ENCODE results near the gene RARB.

Gene RARB

DNA sequence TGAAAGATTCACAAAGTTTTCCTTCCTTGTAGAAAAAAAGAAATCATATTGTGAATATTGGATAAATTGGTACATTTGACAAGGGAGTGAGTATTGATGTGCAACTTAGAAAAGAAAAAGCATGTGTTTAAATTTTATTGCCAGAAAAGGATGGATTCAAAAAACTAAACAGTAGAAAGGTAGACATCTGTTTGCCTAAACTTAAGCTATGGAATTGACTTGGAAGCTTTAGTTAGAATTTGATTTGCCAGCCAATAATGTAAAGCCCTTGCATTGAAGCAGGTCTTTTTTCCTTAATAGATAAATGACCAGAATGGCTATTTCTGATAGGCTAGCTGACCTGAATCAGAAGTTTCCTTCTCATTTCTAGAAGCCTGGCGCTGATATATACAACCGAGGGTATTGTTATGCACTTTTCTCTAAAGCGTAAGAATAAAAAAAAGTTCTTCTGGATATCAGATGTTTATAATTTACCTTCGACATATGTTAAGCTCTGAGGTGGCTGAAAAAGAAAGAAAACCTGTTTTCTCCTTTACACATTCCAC lies 4.2 kb downstream of the RARB start:
- CTCF ChIA-PET = interaction anchor here (3.0 kb wide), 1 partner anchor 10 kb away, joined by 9 read pairs; no protein-coding TSS in a partner anchor
- TF ChIP-seq, protein P1, sequence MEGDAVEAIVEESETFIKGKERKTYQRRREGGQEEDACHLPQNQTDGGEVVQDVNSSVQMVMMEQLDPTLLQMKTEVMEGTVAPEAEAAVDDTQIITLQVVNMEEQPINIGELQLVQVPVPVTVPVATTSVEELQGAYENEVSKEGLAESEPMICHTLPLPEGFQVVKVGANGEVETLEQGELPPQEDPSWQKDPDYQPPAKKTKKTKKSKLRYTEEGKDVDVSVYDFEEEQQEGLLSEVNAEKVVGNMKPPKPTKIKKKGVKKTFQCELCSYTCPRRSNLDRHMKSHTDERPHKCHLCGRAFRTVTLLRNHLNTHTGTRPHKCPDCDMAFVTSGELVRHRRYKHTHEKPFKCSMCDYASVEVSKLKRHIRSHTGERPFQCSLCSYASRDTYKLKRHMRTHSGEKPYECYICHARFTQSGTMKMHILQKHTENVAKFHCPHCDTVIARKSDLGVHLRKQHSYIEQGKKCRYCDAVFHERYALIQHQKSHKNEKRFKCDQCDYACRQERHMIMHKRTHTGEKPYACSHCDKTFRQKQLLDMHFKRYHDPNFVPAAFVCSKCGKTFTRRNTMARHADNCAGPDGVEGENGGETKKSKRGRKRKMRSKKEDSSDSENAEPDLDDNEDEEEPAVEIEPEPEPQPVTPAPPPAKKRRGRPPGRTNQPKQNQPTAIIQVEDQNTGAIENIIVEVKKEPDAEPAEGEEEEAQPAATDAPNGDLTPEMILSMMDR (IDR thresholded peaks at IDR 0.05; ENCODE audit: control extremely low read depth, extremely low read depth, low read depth, missing control alignments) = no peak

DNA sequence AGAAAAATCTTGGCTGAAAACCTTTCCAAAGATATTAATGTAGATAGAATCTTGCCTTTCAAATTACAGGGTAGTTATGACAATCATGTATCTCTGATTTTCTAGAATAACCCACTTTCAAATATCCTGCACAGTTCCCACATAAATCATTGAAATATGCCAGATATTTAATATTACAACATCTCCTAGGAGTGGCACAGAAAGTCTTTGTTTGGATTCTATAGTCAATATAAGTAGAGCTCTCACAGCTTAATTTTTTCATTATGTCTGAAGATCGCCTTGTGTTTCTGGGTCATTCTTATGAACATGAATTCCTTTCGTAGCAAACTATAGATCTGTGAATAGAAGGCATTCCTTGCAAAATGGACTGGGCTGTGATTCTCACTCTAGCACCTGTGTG lies 5.0 kb downstream of the RARB start:
- DNase-seq (ENCODE audit: extremely low spot score) = no peak
- POLR2A ChIA-PET = no interaction called here
- CTCF ChIA-PET = interaction anchor here (3.0 kb wide), 1 partner anchor 9 kb away, joined by 9 read pairs; no protein-coding TSS in a partner anchor
- TF ChIP-seq, protein P1 (IDR thresholded peaks at IDR 0.05; ENCODE audit: control extremely low read depth, extremely low read depth, low read depth, missing control alignments) = no peak

More for the DNA sequence above, 4.2 kb downstream of the RARB start:
- DNase-seq (ENCODE audit: extremely low spot score) = no peak
- POLR2A ChIA-PET = no interaction called here

DNA sequence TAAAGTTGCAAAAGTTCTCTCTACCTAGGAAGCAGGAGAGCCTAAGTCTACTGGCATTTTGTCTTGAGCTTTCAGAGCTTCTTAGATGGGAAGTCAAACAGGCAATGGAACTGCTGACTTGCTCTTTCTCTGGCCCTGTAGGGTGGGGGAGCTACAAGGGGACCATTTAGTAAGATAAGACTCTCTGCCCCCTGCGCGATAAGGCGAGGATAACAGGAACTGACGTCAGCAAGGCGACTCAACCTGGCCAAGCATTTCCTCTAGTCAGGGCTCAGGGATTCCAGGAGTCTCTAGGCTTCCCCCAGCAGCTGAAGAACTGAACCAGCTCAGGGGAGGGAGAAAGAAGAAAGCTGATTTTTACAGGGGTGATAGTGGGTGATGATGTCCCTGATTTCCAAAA lies 5.8 kb downstream of the RARB start:
- no peak for DNase-seq (ENCODE audit: extremely low spot score)
- TF ChIP-seq, protein P1 (IDR thresholded peaks at IDR 0.05; ENCODE audit: control extremely low read depth, extremely low read depth, low read depth, missing control alignments) = no peak
- ChIA-PET CTCF (interaction anchor here (1.1 to 3.0 kb wide), 4 partner anchors 8 to 47 kb away, joined by 3 to 9 read pairs (median 6); no protein-coding TSS in a partner anchor), POLR2A (no interaction called here)

DNA sequence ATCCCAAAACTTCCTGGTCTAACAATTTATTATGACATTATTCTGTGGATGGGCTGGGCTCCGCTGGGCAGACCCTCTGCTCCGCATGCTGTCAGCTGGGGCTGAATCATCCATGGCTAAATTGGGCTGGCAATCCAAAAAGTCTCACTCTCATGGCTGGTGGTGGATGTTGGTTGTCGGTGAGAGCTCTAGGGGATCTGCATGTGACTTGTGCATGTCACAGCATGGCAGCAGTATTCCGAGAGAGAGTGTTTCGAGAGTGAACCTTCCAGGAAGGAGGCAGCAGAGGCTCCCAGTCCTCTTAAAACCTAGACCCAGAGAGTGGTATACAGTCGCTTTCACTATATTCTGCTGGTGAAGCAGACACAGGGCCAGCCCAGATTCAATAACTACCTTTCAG lies 9.9 kb downstream of the RARB start:
- TF ChIP-seq, protein P1 (IDR thresholded peaks at IDR 0.05; ENCODE audit: control extremely low read depth, extremely low read depth, low read depth, missing control alignments) = no peak
- POLR2A ChIA-PET = no interaction called here

DNA sequence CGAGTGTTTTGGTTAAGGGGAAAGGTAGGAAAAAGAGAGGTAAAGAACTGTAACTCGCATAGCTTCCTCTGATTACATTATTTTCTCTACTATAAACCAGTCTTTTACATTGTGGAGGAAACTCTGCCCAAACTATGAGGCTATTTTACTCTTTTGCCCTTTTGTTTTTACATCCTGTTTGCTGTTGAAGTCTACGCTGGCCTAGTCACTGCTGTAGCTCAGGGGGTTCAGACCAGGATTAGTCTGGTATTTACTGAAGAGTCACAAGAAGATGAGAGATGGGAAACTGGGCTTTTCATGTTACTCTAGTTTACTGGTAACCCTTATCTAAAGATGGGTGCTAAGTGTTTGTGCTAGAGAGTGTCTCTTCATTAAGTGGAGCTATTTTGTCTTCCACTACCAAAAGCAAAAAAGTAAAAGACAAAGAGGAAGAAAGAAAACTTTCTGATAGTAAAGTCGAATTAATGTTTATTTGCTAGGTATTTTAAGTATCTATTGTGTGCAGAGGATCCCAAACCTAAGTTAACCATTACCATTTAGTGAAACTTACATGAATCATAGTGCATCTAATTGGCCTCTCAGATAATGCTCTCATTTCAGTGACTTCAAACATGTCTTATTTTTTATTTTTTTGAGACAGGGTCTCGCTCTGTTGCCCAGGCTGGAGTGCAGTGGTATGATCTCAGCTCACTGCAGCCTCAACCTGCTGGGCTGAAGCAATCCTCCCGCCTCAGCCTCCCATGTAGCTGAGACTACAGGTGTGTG lies 10.9 kb downstream of the RARB start:
- CTCF ChIA-PET = no interaction called here
- TF ChIP-seq, protein P1 (IDR thresholded peaks at IDR 0.05; ENCODE audit: control extremely low read depth, extremely low read depth, low read depth, missing control alignments) = no peak
- POLR2A ChIA-PET = no interaction called here
- no peak for DNase-seq (ENCODE audit: extremely low spot score)

More for the DNA sequence above, 9.9 kb downstream of the RARB start:
- CTCF ChIA-PET = no interaction called here
- no peak for DNase-seq (ENCODE audit: extremely low spot score)

DNA sequence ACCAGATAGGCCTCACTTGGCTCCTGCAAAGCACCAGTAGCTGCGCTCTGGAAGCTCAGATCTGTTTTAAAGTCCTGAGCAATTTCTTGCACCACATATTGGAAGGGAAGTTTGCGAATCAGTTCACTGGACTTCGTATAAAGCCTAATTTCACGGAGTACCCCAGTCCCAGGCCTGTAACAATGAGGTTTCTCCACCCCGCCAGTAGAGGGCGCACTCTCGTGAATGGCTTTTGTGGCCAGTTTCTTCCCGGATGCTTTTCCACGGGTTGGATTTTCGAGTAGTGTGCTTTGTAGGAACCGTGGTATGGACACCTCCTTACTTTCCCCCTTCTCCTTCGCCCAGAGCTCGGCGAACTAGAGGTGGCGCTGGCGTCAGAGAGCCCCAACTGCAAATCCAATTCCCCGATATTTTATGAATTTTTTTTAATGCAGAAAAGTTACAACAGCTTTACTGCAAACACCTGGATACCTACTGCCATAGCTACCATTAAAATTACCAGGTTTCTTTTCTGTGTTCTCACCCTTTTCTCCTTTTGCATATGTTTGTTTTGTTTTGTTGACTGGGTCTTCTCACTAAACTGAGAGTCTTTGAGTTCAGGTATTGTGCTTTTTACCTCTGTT lies 13.3 kb downstream of the RARB start:
- TF ChIP-seq, protein P1 (IDR thresholded peaks at IDR 0.05; ENCODE audit: control extremely low read depth, extremely low read depth, low read depth, missing control alignments) = peak; percentile 58
- POLR2A ChIA-PET = no interaction called here
- CTCF ChIA-PET = interaction anchor here (0.7 to 3.1 kb wide), 12 partner anchors 8 to 419 kb away, joined by 3 to 10 read pairs (median 4); no protein-coding TSS in a partner anchor
- peak; percentile 19 for DNase-seq (ENCODE audit: extremely low spot score)

Data from GM10248 (cell line).